ENCODE data around the gene WDR35.

GRCh38 chr2:19865151-19865550 lies 124.8 kb downstream of the WDR35 start:
- TF ChIP-seq CTCF (IDR thresholded peaks at IDR 0.05; ENCODE audit: extremely low read depth in 1 of 2, insufficient read depth in 1 of 2, low read depth in 1 of 2, low read length in 2 of 2): no peak
- TF ChIP-seq JUN (IDR thresholded peaks at IDR 0.05; ENCODE audit: borderline replicate concordance, insufficient read depth, insufficient read length, low read depth): no peak
- TF ChIP-seq POLR2A (IDR thresholded peaks at IDR 0.05; ENCODE audit: low read depth, low read length): no peak
